Measurements from ENCODE around the gene ACSBG1.
A peak's percentile ranks its signal among the peaks of the same experiment; 100 is the strongest.

The ACSBG1 gene

DNA sequence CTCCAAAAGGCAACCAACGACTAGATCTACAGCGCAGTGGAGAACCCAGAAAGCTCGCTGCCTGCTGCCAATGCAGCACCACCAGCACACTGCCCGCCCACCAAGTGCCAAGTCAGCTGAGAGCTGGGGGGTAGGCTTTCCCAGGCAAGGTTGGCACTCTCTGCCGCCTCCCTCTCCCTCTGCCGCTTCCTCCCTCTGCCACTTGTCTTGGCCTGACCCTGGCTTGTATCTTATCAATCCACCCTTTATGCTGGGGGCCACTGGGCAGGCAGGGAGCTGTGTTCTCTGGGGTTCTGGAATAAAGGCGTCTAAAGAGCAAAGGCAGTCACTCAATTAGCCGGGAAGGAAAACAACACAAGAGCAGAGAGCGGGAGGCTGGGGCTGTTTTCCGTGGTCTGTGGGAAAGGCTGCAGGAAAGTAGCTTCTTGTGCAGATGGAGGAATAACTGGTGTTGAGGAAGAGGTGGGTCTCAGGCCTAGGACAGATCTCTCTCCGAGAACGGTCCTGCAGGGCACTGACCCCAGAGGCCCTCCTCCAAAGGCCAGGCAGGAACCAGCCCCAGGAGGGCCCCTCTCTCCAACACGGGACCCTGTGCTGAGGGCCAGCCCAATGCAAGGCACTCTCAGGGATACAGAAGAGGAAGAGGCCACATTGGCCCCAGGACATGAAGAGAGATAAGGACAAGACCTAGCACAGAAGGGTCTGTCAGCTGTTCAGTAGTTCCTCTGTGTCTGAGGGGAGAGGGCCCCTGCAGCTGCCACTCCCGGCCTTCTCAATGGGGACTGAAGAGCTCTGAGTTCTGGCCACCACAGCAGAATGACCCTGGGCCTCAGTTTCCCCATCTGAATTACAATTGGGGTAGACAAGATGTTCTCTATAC, 30.8 kb downstream of the ACSBG1 start:
- no peak for DNase-seq (ENCODE audit: low spot score)

DNA sequence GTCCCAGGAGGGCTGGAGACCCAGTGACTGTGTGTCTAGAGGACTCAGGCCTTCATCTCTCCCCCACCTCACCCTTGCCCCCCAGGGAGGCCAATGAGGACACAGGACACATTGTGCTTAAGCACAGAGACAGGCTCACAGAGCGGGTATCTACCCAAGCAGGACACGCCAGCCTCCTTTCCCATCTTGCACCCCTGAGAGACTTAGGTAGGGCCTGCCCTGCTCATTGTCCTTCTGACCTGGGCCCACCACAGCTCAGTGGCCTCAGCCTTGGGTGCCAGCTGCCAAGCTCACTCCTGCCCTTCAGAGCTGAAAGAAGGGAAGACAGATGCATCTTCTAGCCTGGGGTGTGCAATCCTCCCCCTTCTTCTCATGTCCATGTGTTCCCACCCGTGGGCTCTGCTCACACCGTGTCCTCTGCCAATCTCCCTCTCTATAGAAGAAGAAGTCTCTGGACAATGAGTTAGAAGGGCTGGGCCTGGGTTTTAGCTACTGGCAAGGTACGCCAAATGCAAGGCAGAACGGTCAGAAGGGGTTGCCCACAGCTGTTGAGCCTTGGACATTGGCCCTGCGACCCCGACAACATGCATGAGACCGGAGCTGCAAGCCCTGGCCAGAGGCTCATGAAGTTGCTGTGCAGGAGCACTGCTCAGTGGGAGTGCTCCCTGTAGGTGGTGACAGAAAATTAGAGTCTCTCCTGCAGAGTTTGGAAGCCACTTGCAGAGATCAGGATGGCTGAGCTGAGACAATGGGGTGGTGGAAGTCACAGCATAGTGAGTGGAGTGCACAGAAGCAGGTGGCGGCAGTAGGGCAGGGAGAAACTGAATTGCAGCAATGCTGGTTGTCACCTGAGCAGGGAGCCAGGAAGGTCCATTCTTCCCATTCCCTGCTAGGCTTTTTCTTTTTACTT, 32.8 kb downstream of the ACSBG1 start:
- DNase-seq (ENCODE audit: low spot score): no peak

DNA sequence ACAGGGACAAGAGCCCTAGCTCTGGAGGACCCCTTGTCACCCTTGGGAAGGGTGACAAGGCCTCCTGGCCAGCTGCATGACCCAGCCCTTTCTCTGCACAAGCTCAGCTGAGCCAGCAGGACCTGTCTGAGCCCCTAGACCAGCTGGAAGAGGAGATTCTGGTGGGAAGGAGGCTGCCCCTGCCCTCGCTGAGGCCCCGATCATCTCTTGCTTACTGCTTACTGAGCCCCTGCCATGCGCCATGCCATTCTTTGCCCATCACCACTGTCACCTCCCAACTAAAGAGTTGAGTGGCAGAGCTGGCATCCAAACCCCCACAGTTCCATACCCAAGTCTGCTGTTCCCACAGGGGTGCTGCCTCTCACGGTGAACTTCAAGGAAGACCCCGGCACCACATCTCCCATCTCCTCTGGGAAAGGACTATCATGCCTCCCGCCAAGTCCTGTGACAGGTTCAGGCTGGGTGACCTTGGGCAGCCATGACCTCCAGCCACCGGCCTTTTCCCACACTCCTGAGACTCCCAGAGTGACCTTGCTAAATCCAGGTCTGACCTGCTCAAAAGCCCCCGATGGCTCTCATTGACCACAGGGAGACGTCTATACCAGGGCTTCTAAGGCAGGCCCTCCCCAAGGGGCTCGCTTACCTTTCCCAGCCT, 34.0 kb downstream of the ACSBG1 start:
- DNase-seq (ENCODE audit: low spot score): no peak

DNA sequence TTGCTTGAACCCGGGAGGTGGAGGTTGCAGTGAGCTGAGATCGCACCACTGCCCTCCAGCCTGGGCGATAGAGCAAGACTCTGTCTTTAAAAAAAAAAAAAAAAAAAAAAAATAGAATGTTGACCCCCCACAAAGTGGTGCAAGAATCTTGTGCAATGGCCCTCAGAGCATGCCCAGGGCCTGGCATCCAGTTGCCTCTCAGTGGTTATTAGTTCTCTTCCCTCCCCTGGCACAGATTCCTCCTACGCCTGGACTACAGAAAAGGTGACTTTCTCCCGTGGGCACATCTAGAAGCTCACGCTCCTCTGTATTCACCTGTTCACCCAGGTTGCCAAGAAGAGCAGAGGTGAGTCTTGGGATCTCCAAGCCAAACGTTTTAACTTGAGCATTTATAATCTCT, 36.7 kb downstream of the ACSBG1 start:
- no peak for DNase-seq (ENCODE audit: low spot score)

DNA sequence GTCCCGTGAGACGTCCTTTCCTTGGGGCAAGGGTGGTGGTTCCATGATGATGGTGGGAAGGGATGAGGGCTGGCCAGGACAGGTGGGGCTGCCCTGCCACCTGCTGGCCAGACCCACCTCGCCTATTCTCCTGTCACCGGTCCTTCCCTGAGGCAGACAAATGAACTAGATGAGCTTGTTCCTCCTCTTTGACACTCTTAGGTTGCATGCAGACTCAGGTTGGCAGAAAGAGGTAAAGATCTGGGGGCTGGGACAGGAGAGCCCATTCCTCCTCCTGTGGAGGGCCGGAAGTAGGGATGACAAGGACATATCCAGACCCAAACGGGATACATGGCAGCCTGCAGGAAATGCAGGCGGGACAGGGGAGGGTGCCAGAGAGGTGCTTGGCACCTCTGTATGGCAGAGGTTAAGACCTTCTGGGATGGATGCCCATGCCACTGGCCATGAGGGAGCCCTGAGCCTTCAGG, 38.6 kb downstream of the ACSBG1 start:
- peak; percentile 45 for DNase-seq (ENCODE audit: low spot score)

DNA sequence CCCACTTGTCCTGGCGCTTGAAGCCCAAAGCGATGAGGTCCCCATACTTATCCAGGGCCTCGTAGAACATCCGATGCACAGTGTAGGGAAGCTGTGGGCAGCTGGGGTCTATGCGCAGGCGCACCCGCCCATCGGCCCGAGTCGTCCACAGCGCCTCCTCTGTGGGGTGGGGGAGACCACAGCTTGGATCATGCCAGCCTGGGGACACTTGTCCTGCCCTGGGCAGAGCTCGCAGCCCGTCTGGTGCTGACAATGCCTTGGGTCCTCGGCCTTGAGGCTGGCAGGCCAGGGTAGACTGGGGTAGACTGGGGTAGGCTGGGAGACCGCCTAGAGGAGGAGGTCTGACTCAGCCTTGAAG, 39.8 kb downstream of the ACSBG1 start:
- DNase-seq (ENCODE audit: low spot score): no peak

DNA sequence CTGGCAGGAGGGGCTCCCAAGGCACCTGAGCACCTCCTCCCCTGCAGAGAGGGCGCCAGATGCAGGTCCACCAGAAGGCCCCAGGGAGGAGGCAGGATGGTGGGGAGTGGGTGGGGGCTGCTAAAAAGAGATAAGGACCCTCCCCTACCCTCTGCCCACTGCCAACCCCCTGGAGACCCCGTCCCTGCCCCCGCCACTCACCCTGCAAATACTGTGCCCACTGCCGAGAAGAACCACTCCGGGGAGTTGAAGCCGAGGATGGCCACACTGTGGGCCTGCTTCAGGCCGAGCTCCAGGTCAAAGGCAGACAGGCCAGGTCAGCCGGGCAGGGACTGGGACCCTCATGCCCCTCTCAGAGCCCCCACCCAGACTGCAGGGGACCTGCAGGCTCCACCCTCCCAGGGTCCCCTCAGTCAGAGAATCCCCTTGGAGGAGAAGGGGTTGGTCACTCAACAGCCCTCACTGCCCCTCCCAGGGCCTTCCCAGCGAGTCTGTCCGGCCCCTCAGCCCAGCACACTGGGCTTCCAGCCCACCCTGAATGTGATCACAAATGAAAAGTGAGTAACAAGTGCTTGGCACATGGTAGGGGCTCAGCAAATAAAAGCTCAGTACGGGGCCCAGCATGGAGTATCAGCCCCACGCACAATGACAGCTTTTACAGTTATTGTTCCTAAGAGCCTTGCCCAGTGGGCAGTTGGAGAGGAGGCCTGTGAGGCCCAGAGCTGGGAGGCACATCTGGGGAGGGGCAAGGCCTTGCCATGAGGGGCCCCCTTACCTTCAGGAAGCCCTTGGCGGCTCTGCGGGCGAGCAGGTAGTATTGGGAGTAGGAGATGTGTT, 40.4 kb downstream of the ACSBG1 start:
- no peak for DNase-seq (ENCODE audit: low spot score)

DNA sequence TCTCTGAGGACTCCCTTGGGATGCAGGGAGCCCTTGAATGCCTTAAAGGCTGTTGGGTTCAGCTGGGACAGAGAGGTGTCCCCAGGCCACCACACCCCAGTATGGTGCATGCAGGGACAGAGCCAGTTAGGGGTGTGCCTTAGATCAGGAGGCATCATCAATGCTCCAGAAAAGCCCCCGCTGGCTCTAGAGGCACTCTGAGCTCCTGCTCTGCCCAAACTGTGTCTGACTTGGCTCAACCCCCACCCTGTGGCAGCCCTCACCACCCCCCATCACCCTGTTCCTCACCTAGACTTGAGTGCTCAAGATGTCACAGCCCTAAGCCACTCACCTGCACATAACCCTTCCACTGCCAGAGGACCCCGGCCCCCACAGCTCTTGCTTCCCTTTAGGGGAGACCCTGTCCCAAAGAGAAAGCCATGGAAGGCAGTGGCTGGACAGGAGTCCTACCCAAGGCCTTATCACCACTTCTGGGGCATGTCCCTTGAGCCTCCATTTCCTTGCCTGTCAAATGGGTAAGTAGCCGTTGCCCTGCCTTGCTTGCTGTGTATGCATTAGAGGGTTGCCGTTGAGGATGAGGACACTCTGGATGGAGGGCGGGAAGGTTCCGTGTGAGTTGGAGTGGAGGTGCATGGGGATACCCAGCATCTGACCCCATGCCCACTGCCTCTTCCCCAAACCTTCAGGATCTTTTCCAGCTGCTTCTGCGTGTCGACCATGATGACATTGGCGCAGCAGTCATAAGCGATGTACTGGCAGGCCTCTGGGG, 41.4 kb downstream of the ACSBG1 start:
- DNase-seq (ENCODE audit: low spot score): no peak

DNA sequence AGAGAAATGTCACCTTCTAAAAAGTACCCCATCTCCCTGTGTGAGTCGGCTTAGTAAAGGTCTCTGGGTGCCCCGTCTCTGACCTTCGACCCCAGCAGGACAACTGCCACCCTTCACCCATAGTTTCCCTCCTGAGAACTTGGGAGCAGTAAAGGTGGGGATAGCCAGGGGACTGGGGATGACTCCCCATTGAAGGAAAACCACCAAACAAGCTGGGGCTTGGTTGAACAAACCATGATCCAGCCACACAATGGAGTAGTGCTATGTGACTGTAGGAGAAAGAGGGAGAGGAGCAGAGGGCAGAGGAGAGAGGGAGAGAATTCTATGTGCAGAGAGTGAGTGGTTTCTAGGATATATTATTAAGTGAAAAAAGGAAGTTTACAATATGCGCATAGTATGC, 51.5 kb downstream of the ACSBG1 start:
- no peak for DNase-seq (ENCODE audit: low spot score)

DNA sequence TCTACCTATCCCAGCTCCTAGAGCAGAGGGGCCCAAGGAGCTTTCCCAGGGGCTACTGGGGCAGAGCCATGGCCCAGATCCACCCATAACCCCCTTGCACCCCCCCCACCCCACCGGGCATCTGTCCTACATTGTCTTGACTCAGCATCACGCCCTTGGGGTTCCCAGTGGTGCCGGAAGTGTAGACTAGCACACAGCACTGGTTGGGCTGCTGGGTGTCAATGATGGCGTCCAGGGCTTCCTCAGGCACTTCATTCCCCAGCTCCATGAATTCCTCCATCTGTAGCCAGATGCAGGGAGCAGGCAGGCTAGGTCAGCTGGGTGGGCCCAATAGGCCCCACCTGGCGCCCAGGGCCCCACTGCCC, 52.0 kb downstream of the ACSBG1 start:
- no peak for DNase-seq (ENCODE audit: low spot score)

DNA sequence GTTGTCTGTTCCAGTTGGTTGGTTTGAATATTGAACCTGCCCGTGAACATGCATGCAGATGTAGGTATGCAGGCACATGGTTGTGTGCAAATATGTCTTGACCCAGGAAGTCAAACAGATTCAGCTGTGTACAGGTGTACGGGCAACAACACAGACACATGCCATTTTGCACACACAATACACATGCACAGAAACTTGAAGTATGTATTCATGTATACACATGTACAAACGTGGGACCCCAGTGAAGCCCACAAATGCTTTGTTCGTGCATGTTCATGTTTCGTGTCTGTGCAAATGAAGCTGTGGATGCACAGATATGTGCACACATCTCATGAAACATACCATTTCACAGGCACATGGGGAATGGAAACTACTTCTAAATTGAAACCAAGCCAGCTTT, 54.5 kb downstream of the ACSBG1 start:
- no peak for DNase-seq (ENCODE audit: low spot score)

DNA sequence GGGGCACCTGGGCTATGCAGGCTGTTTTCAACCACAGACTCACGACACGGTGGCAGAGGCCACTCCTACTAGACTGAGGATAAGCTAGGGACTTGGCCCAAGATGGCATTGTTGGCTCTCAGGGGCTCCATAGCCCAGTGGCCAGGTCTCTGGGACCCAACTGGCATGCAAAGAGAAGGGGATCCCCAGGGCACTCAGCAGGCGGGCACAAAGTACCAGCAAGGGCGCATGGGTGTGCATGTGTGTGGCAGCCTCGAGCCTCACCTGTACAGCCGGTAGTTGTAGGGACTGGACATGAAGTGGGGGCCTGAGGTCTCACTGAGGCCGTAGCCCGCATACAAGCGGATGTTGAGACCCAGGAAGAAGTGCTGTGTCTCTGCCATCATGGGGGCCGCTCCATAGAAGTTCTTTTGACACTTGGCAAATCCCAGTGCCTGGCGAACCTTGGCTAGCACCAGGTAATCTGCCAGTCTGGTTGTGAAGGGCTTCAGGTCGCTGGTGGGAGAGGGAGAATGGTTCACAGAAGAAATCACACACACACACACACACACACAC, 55.0 kb downstream of the ACSBG1 start:
- DNase-seq (ENCODE audit: low spot score): no peak

DNA sequence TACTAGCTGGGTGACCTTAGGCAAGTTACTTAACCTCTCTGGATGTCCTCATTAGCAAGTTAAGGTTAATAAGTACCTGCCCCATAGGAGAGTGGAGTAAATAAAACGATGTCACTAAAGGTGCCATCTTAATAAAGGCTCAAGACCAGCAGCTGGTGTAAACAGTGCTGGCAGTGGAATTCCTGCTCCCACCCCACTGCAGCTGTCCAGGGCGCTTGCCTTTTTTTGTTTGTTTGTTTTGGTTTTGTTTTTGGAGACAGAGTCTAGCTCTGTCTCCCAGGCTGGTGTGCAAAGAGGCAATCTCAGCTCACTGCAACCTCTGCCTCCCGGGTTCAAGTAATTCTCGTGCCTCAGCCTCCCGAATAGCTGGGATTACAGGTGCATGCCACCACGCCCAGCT, 56.3 kb downstream of the ACSBG1 start:
- DNase-seq (ENCODE audit: low spot score): no peak

DNA sequence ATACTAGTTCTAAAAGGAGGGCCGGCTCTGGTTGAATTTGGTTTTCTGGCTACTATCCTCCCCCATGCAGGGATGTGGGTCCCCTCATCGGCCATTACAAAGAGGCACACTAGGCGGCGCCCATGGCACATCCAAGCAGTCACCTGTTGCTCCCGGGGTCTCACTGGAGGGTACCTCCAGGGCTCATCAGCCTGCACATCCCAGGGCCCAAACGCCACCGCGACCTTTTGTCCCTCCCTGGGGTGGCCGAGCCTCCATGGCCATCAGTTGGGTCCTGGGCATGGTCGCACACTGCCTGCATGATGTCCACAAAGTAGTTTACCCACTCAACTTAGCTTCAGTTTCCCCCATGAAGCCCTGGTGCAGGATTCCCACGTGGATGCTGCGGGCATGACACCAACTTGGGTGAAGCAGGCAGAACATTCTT, 56.9 kb downstream of the ACSBG1 start:
- DNase-seq (ENCODE audit: low spot score): no peak

DNA sequence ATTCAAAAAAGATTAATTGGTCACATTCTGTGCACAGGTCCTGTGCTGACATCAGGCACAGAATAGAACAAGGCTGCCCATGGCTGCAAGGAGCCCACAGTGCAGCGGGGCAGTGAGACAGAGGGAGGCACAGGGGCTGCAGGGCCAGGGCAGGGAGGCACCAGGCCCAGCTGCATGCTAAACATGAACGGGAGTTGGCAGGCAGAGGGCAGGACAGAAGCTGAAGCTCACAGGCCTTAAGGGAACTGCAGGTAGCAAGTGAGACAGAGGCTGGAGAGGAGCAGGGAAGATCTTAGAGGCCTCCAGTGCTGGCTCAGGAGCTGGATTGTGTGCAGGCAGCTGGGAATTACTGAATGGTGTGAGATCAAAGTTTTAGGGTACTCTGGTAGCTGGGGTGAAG, 59.0 kb downstream of the ACSBG1 start:
- DNase-seq (ENCODE audit: low spot score): no peak

DNA sequence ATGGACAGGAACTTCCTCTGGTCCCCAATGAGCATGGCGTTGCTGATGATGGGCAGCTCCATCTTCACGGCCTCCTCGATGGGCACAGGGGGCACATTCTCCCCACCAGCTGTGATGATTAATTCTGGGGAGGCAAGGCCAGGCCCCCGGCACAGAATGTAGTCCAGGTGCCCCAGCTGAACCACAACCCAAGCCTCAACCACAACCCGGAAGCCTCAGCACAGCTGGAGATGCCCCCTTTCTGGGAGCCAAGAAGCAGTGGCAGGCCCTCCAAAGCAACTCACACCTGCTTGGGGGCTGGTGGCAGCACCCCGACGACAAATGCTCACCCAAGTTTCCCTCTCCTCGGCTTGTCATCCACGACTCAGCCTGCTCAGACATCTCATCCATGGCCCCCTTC, 60.0 kb downstream of the ACSBG1 start:
- no peak for DNase-seq (ENCODE audit: low spot score)

DNA sequence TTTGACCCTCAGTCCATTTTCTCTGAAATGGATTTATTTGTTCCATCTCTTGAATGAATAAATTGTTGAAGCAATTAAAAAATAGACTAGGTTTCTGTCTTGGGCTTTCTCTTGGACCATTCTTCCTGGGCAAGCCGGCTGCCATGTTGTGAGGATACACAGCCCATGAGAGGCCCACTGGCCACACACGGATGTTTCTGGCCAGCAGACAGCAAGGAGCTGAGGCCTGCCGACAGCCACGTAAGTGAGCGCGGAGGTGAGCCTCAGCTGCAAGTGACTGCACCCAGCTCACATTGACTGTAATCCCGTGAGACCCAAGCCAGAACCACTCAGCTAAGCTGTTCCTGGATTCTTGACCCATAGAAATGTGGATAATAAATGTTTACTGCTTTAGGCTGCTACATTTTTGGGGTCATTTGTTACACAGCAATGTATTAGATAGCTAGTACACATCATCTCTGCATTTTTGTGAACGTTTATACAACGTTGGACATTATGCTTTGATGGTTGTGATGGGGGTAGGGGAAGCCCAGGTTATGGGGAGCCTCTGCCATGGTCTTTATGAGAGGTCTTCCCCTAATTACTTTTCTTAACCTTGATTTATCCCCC, 62.4 kb downstream of the ACSBG1 start:
- no peak for DNase-seq (ENCODE audit: low spot score)

DNA sequence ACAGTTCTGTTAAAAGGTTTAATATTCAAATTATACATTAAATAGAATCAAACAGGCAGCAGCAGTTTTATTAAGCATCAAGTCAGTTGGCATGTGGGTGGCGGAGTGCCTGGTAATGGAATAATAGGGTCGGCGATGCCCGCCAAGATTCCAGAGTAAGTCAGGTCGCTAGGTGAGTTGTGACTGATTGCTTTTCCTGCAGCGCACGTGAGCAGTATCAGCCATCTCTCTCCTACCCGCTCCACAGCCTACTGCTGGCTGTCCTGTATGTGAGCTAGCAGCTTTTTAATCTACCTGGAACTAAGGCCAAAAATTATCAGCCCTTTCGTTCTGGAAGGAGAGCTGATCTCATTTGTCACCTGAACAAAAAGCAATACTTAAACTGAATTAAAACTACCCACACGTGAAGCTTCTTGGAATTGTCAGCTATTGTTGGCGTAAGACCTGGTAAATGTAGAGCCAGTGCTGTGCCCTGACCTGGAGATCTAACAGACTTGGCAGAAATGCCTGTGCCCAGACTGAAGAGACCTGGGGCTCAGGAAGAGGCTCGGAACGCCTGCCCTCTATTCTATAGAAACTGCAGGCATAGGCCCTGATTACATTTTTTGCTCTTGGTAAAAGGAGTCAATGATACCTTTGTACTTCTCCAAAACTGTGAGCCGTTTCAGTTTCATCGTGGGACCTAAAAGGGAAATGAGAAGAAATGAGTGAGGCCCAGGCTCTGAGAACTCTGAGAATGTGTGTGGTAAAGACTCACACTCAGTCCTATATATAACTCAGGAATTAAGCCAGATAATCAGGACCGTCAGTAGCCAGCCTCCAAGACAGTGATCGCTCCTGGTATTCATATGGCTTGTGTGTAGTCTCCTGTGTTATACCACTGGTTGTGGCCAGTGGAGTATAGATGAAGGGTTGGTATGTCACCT, 63.3 kb downstream of the ACSBG1 start:
- no peak for DNase-seq (ENCODE audit: low spot score)

DNA sequence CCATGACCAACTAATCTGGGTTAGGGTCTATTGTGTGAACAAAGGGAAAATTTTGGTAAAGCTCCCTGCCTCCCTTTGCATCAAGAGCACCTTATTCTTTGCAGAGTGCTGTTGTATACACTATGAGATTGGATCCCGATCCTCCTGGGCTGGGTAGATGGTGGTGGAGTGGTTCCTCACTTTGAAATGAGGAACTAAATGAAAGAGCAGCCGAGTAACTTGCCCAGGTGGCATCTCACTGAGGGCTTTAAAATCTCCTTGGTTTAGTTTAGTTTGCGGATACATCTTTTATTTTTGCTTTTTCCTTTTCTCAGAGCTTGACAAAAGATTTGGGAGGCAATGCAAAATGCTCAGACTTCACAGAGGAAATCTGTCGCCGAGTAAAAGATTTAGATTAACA, 65.8 kb downstream of the ACSBG1 start:
- no peak for DNase-seq (ENCODE audit: low spot score)

Data from CD4-positive, alpha-beta T cell treated with Interleukin-6 at 100 ng/mL for 8 hours (primary cell).